ENCODE measurements around the gene TEFM.

The TEFM gene

DNA sequence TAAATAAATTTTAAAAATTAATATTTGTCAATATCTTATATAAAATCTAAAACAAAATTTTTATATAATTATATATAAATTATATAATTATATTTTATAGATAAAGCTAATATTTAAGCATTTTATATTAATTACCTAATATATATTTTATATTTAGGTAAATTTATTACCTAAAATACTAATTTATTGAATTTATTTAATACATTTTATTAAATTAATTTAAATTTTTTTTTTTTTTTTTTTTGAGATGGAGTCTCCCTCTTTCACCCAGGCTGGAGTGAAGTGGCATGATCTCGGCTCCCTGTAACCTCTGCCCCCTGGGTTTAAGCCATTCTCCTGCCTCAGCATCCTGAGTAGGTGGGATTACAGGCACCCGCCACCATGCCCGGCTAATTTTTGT is 51.9 kb downstream of the TEFM start:
- Histone ChIP-seq H3F3A (ENCODE audit: insufficient read depth, low read length) (peaks cover 4% of the 10 kb centered on the region; the same call in 1 of the 2 replicates), H4K20me1 (ENCODE audit: insufficient read depth, low read length) (no peaks in the 10 kb centered on the region), H3K9me2 (ENCODE audit: low read depth, low read length) (no peaks in the 10 kb centered on the region), H2AFZ (ENCODE audit: low read length) (no peak overlapping the region), H3K4me3 (ENCODE audit: low read depth, low read length, poor library complexity, severe bottlenecking) (no peak overlapping the region), H3K79me2 (ENCODE audit: insufficient read depth, low read length) (no peaks in the 10 kb centered on the region), H3K9ac (ENCODE audit: low read length) (no peak overlapping the region), H3K4me1 (ENCODE audit: insufficient read depth, low read length, severe bottlenecking) (no peaks in the 10 kb centered on the region), H3K36me3 (ENCODE audit: insufficient read depth, low read length) (peaks cover 83% of the 10 kb centered on the region), H3K27ac (ENCODE audit: low read depth, low read length, poor library complexity, severe bottlenecking) (no peak overlapping the region), H3K4me2 (ENCODE audit: low read length) (no peak overlapping the region), H3K27me3 (ENCODE audit: insufficient read depth, low read length) (no peaks in the 10 kb centered on the region), H3K9me3 (ENCODE audit: low read length) (0 out of 2 replicates have a peak, but pooled peaks cover 3% of the 10 kb centered on the region)
- no peak for TF ChIP-seq EZH2 (IDR thresholded peaks at IDR 0.05; ENCODE audit: borderline replicate concordance, low read length)
- TF ChIP-seq, protein P1, sequence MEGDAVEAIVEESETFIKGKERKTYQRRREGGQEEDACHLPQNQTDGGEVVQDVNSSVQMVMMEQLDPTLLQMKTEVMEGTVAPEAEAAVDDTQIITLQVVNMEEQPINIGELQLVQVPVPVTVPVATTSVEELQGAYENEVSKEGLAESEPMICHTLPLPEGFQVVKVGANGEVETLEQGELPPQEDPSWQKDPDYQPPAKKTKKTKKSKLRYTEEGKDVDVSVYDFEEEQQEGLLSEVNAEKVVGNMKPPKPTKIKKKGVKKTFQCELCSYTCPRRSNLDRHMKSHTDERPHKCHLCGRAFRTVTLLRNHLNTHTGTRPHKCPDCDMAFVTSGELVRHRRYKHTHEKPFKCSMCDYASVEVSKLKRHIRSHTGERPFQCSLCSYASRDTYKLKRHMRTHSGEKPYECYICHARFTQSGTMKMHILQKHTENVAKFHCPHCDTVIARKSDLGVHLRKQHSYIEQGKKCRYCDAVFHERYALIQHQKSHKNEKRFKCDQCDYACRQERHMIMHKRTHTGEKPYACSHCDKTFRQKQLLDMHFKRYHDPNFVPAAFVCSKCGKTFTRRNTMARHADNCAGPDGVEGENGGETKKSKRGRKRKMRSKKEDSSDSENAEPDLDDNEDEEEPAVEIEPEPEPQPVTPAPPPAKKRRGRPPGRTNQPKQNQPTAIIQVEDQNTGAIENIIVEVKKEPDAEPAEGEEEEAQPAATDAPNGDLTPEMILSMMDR (IDR thresholded peaks at IDR 0.05; ENCODE audit: low read length): no peak
